ENCODE measurements around the gene FTO. TPM values are rescaled to one million over a fixed set of nuclear protein-coding genes. Genes with fewer than 3 reads are reported as not detected.

The FTO gene
- total and polyA plus RNA-seq, 2 of the 13 experiments (the other 11 are each of a cell fraction or from before 2014, with no cell fraction given) = 41.6 to 55.8 TPM

DNA sequence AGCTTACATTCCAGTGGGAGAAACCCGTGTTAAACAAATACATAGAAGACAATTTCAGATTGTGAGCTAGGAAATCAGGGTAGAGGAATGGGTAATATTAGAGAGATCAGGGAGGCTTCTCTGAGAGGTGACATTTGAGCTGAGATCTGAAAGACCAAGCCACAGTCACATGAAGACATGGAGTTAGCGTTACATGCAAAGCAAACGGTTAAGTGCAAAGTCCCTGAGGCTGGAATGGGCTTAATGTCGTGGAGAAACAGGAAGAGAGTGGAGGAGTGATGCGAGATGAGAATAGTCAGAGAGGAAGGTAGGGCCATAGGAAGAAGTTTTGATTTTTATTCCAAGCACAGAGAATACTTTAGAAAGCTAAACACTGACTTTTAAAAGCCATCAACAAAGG, 336.5 kb downstream of the FTO start (continued):
- peak; percentile 27; the same call in 1 of the 2 replicates for TF ChIP-seq STAG1 (CRISPR knock-in tag; IDR thresholded peaks at IDR 0.05)
- TF ChIP-seq ZNF788 (CRISPR knock-in tag; IDR thresholded peaks at IDR 0.05; ENCODE audit: borderline replicate concordance) = peak; percentile 35; the same call in 1 of the 2 replicates
- no peak for TF ChIP-seq ZC3H13 (CRISPR knock-in tag; IDR thresholded peaks at IDR 0.05)
- TF ChIP-seq KMT2B (CRISPR knock-in tag; IDR thresholded peaks at IDR 0.05) = 0 out of 2 replicates have a peak, but pooled peaks have one; percentile 18
- TF ChIP-seq, protein P1, sequence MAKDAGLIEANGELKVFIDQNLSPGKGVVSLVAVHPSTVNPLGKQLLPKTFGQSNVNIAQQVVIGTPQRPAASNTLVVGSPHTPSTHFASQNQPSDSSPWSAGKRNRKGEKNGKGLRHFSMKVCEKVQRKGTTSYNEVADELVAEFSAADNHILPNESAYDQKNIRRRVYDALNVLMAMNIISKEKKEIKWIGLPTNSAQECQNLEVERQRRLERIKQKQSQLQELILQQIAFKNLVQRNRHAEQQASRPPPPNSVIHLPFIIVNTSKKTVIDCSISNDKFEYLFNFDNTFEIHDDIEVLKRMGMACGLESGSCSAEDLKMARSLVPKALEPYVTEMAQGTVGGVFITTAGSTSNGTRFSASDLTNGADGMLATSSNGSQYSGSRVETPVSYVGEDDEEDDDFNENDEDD (CRISPR knock-in tag; IDR thresholded peaks at IDR 0.05; ENCODE audit: borderline replicate concordance) = peak; percentile 58; the same call in 1 of the 2 replicates
- no peak for TF ChIP-seq ZNF501 (CRISPR knock-in tag; IDR thresholded peaks at IDR 0.05)
- 0 out of 2 replicates have a peak, but pooled peaks have one; percentile 39 for TF ChIP-seq ZNF451 (CRISPR knock-in tag; IDR thresholded peaks at IDR 0.05)
- TF ChIP-seq ZMYM4 (CRISPR knock-in tag; IDR thresholded peaks at IDR 0.05) = peak; percentile 93
- TF ChIP-seq ZFP36 (IDR thresholded peaks at IDR 0.05; ENCODE audit: borderline replicate concordance, low read depth, low read length, partially characterized antibody) = no peak
- no peak for TF ChIP-seq NR1H2 (CRISPR knock-in tag; IDR thresholded peaks at IDR 0.05; ENCODE audit: borderline replicate concordance, low read depth)
- no peak for TF ChIP-seq LCORL (IDR thresholded peaks at IDR 0.05)
- 0 out of 2 replicates have a peak, but pooled peaks have one; percentile 19 for TF ChIP-seq LCORL (CRISPR knock-in tag; IDR thresholded peaks at IDR 0.05)
- 0 out of 2 replicates have a peak, but pooled peaks have one; percentile 31 for TF ChIP-seq HDAC1 (CRISPR knock-in tag; IDR thresholded peaks at IDR 0.05)
- TF ChIP-seq MYC (CRISPR knock-in tag; IDR thresholded peaks at IDR 0.05; ENCODE audit: borderline replicate concordance) = no peak
- no peak for TF ChIP-seq TCF7 (IDR thresholded peaks at IDR 0.05; ENCODE audit: low read depth)
- TF ChIP-seq JUNB (CRISPR knock-in tag; IDR thresholded peaks at IDR 0.05; ENCODE audit: borderline replicate concordance) = no peak
- TF ChIP-seq, protein P2, sequence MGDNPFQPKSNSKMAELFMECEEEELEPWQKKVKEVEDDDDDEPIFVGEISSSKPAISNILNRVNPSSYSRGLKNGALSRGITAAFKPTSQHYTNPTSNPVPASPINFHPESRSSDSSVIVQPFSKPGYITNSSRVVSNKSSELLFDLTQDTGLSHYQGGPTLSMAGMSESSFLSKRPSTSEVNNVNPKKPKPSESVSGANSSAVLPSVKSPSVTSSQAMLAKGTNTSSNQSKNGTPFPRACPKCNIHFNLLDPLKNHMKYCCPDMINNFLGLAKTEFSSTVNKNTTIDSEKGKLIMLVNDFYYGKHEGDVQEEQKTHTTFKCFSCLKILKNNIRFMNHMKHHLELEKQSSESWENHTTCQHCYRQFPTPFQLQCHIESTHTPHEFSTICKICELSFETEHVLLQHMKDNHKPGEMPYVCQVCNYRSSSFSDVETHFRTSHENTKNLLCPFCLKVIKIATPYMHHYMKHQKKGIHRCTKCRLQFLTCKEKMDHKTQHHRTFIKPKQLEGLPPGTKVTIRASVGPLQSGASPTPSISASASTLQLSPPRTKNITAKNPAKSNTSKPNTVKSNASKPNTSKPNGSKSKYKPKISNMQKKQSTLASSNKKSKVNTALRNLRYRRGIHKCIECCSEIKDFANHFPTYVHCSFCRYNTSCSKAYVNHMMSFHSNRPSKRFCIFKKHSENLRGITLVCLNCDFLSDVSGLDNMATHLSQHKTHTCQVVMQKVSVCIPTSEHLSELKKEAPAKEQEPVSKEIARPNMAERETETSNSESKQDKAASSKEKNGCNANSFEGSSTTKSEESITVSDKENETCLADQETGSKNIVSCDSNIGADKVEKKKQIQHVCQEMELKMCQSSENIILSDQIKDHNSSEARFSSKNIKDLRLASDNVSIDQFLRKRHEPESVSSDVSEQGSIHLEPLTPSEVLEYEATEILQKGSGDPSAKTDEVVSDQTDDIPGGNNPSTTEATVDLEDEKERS (CRISPR knock-in tag; IDR thresholded peaks at IDR 0.05) = 0 out of 2 replicates have a peak, but pooled peaks have one; percentile 34
- no peak for TF ChIP-seq ZNF232 (CRISPR knock-in tag; IDR thresholded peaks at IDR 0.05; ENCODE audit: borderline replicate concordance)
- peak; percentile 80 for TF ChIP-seq ZNF629 (CRISPR knock-in tag; conservative IDR thresholded peaks at IDR 0.05)
- TF ChIP-seq, protein P3, sequence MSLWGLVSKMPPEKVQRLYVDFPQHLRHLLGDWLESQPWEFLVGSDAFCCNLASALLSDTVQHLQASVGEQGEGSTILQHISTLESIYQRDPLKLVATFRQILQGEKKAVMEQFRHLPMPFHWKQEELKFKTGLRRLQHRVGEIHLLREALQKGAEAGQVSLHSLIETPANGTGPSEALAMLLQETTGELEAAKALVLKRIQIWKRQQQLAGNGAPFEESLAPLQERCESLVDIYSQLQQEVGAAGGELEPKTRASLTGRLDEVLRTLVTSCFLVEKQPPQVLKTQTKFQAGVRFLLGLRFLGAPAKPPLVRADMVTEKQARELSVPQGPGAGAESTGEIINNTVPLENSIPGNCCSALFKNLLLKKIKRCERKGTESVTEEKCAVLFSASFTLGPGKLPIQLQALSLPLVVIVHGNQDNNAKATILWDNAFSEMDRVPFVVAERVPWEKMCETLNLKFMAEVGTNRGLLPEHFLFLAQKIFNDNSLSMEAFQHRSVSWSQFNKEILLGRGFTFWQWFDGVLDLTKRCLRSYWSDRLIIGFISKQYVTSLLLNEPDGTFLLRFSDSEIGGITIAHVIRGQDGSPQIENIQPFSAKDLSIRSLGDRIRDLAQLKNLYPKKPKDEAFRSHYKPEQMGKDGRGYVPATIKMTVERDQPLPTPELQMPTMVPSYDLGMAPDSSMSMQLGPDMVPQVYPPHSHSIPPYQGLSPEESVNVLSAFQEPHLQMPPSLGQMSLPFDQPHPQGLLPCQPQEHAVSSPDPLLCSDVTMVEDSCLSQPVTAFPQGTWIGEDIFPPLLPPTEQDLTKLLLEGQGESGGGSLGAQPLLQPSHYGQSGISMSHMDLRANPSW (CRISPR knock-in tag; IDR thresholded peaks at IDR 0.05; ENCODE audit: borderline replicate concordance) = no peak
- TF ChIP-seq, protein P4, sequence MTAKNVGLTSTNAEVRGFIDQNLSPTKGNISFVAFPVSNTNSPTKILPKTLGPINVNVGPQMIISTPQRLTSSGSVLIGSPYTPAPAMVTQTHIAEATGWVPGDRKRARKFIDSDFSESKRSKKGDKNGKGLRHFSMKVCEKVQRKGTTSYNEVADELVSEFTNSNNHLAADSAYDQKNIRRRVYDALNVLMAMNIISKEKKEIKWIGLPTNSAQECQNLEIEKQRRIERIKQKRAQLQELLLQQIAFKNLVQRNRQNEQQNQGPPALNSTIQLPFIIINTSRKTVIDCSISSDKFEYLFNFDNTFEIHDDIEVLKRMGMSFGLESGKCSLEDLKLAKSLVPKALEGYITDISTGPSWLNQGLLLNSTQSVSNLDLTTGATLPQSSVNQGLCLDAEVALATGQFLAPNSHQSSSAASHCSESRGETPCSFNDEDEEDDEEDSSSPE (CRISPR knock-in tag; IDR thresholded peaks at IDR 0.05) = peak; percentile 32; the same call in 1 of the 2 replicates
- no peak for TF ChIP-seq KMT2A (CRISPR knock-in tag; IDR thresholded peaks at IDR 0.05)
- TF ChIP-seq ZKSCAN8 (CRISPR knock-in tag; IDR thresholded peaks at IDR 0.05; ENCODE audit: borderline replicate concordance) = 0 out of 2 replicates have a peak, but pooled peaks have one; percentile 45
- no peak for TF ChIP-seq ZNF879 (CRISPR knock-in tag; IDR thresholded peaks at IDR 0.05)
